NT2/D1 (cell line): ENCODE data around the gene CNOT8.

Experiments used
- SUZ12 ChIP-seq: IDR thresholded peaks from 2 replicates; pipeline ENCODE4 v1.6.1; 2011; ENCODE audit not compliant: insufficient read length, insufficient read depth; ENCODE audit errors: extremely low read depth
- YY1 ChIP-seq: IDR thresholded peaks from 2 replicates; pipeline ENCODE4 v1.6.1; 2011; ENCODE audit not compliant: insufficient read length, insufficient read depth
- ZNF274 ChIP-seq: IDR thresholded peaks from 2 replicates; pipeline ENCODE4 v1.6.1; 2011; ENCODE audit warnings: mild to moderate bottlenecking, low read depth, low read length

GRCh38 chr5:154858297-154858971 lies at the start of gene CNOT8:
- no peak for TF ChIP-seq YY1
- no peak for TF ChIP-seq ZNF274
- TF ChIP-seq SUZ12 = no peak
